Measurements from ENCODE around the gene TTLL1. TPM values are rescaled to one million over a fixed set of nuclear protein-coding genes. Genes with fewer than 3 reads are reported as not detected.
A peak's percentile ranks its signal among the peaks of the same experiment; 100 is the strongest.

TTLL1 gene
- total RNA-seq, 1 experiment from 2014 or later, result 5.5 TPM

DNA sequence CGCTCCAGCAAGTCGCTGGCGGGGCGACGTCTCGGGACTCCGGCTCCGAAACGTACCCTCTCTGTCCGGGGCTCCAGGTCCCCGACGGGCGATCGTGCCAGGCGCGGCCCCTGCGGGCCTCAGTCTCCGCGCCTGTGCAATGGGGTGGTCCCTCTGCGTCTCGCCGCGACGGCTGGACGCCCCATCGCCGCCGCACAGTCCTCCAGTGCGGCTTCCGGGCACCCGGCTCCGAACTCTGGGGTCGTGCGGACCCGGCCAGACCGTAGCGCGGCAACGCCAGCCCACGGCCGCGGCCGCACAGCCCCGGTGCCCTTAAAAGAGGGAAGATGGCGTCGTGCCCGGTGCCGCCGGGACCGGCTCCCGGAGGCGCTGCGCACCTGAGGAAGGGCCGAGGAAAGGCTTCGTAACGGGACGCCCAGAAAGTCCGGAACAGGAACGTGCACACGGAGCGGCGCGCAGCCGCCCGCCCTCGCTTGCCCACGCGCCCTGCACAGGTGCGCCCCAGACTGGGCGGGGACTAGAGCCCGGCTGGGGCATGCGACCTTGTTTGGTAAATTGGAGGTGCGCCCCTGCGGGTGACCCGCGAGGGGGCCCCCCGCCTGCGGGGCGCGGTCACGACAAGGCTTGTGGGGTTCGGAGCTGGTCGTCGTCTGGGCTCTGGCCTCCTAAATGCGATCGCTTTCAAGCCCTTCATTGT, 21.9 kb upstream of the TTLL1 start (continued):
- TF ChIP-seq, protein P1, sequence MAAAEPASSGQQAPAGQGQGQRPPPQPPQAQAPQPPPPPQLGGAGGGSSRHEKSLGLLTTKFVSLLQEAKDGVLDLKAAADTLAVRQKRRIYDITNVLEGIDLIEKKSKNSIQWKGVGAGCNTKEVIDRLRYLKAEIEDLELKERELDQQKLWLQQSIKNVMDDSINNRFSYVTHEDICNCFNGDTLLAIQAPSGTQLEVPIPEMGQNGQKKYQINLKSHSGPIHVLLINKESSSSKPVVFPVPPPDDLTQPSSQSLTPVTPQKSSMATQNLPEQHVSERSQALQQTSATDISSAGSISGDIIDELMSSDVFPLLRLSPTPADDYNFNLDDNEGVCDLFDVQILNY (CRISPR knock-in tag; IDR thresholded peaks at IDR 0.05), result no peak
- no peak for TF ChIP-seq ZNF671 (CRISPR knock-in tag; IDR thresholded peaks at IDR 0.05)
- TF ChIP-seq, protein P2, sequence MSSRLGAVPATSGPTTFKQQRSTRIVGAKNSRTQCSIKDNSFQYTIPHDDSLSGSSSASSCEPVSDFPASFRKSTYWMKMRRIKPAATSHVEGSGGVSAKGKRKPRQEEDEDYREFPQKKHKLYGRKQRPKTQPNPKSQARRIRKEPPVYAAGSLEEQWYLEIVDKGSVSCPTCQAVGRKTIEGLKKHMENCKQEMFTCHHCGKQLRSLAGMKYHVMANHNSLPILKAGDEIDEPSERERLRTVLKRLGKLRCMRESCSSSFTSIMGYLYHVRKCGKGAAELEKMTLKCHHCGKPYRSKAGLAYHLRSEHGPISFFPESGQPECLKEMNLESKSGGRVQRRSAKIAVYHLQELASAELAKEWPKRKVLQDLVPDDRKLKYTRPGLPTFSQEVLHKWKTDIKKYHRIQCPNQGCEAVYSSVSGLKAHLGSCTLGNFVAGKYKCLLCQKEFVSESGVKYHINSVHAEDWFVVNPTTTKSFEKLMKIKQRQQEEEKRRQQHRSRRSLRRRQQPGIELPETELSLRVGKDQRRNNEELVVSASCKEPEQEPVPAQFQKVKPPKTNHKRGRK (CRISPR knock-in tag; IDR thresholded peaks at IDR 0.05; ENCODE audit: borderline replicate concordance), result no peak
- TF ChIP-seq, protein P3, sequence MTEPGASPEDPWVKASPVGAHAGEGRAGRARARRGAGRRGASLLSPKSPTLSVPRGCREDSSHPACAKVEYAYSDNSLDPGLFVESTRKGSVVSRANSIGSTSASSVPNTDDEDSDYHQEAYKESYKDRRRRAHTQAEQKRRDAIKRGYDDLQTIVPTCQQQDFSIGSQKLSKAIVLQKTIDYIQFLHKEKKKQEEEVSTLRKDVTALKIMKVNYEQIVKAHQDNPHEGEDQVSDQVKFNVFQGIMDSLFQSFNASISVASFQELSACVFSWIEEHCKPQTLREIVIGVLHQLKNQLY (CRISPR knock-in tag; IDR thresholded peaks at IDR 0.05), result no peak
- no peak for TF ChIP-seq CBFB (CRISPR knock-in tag; IDR thresholded peaks at IDR 0.05; ENCODE audit: low read depth)
- no peak for TF ChIP-seq ZNF396 (CRISPR knock-in tag; IDR thresholded peaks at IDR 0.05; ENCODE audit: borderline replicate concordance)
- TF ChIP-seq ETV6 (CRISPR knock-in tag; IDR thresholded peaks at IDR 0.05), result no peak
- no peak for TF ChIP-seq PRRX2 (CRISPR knock-in tag; IDR thresholded peaks at IDR 0.05)
- TF ChIP-seq, protein P4, sequence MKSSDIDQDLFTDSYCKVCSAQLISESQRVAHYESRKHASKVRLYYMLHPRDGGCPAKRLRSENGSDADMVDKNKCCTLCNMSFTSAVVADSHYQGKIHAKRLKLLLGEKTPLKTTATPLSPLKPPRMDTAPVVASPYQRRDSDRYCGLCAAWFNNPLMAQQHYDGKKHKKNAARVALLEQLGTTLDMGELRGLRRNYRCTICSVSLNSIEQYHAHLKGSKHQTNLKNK (CRISPR knock-in tag; IDR thresholded peaks at IDR 0.05), result no peak
- no peak for TF ChIP-seq ZNF263 (CRISPR knock-in tag; IDR thresholded peaks at IDR 0.05; ENCODE audit: low read depth)
- no peak for TF ChIP-seq ZNF138 (CRISPR knock-in tag; conservative IDR thresholded peaks at IDR 0.05)
- no peak for TF ChIP-seq ZNF121 (CRISPR knock-in tag; IDR thresholded peaks at IDR 0.05)
- TF ChIP-seq, protein P5, sequence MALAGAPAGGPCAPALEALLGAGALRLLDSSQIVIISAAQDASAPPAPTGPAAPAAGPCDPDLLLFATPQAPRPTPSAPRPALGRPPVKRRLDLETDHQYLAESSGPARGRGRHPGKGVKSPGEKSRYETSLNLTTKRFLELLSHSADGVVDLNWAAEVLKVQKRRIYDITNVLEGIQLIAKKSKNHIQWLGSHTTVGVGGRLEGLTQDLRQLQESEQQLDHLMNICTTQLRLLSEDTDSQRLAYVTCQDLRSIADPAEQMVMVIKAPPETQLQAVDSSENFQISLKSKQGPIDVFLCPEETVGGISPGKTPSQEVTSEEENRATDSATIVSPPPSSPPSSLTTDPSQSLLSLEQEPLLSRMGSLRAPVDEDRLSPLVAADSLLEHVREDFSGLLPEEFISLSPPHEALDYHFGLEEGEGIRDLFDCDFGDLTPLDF (CRISPR knock-in tag; IDR thresholded peaks at IDR 0.05), result no peak
- TF ChIP-seq, protein P6, sequence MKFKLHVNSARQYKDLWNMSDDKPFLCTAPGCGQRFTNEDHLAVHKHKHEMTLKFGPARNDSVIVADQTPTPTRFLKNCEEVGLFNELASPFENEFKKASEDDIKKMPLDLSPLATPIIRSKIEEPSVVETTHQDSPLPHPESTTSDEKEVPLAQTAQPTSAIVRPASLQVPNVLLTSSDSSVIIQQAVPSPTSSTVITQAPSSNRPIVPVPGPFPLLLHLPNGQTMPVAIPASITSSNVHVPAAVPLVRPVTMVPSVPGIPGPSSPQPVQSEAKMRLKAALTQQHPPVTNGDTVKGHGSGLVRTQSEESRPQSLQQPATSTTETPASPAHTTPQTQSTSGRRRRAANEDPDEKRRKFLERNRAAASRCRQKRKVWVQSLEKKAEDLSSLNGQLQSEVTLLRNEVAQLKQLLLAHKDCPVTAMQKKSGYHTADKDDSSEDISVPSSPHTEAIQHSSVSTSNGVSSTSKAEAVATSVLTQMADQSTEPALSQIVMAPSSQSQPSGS (CRISPR knock-in tag; IDR thresholded peaks at IDR 0.05; ENCODE audit: borderline replicate concordance, low read depth), result no peak
- no peak for TF ChIP-seq OVOL2 (CRISPR knock-in tag; IDR thresholded peaks at IDR 0.05; ENCODE audit: borderline replicate concordance)
- TF ChIP-seq GTF2I (CRISPR knock-in tag; conservative IDR thresholded peaks at IDR 0.05), result 0 out of 2 replicates have a peak, but pooled peaks have one; percentile 62
- TF ChIP-seq FOXJ3 (CRISPR knock-in tag; IDR thresholded peaks at IDR 0.05; ENCODE audit: borderline replicate concordance), result no peak
- TF ChIP-seq, protein P7, sequence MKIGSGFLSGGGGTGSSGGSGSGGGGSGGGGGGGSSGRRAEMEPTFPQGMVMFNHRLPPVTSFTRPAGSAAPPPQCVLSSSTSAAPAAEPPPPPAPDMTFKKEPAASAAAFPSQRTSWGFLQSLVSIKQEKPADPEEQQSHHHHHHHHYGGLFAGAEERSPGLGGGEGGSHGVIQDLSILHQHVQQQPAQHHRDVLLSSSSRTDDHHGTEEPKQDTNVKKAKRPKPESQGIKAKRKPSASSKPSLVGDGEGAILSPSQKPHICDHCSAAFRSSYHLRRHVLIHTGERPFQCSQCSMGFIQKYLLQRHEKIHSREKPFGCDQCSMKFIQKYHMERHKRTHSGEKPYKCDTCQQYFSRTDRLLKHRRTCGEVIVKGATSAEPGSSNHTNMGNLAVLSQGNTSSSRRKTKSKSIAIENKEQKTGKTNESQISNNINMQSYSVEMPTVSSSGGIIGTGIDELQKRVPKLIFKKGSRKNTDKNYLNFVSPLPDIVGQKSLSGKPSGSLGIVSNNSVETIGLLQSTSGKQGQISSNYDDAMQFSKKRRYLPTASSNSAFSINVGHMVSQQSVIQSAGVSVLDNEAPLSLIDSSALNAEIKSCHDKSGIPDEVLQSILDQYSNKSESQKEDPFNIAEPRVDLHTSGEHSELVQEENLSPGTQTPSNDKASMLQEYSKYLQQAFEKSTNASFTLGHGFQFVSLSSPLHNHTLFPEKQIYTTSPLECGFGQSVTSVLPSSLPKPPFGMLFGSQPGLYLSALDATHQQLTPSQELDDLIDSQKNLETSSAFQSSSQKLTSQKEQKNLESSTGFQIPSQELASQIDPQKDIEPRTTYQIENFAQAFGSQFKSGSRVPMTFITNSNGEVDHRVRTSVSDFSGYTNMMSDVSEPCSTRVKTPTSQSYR (CRISPR knock-in tag; IDR thresholded peaks at IDR 0.05), result no peak
- no peak for TF ChIP-seq NR3C1 (CRISPR knock-in tag; conservative IDR thresholded peaks at IDR 0.05; ENCODE audit: low read depth)
- TF ChIP-seq HMGA2 (CRISPR knock-in tag; IDR thresholded peaks at IDR 0.05), result no peak
- TF ChIP-seq TP53 (CRISPR knock-in tag; IDR thresholded peaks at IDR 0.05), result no peak
- peak; percentile 70; the same call in 1 of the 2 replicates for TF ChIP-seq FOXP1 (CRISPR knock-in tag; IDR thresholded peaks at IDR 0.05; ENCODE audit: borderline replicate concordance)
- TF ChIP-seq TCF7 (CRISPR knock-in tag; IDR thresholded peaks at IDR 0.05; ENCODE audit: low read depth), result no peak
- no peak for TF ChIP-seq GABPB1 (CRISPR knock-in tag; IDR thresholded peaks at IDR 0.05)
- TF ChIP-seq, protein P8, sequence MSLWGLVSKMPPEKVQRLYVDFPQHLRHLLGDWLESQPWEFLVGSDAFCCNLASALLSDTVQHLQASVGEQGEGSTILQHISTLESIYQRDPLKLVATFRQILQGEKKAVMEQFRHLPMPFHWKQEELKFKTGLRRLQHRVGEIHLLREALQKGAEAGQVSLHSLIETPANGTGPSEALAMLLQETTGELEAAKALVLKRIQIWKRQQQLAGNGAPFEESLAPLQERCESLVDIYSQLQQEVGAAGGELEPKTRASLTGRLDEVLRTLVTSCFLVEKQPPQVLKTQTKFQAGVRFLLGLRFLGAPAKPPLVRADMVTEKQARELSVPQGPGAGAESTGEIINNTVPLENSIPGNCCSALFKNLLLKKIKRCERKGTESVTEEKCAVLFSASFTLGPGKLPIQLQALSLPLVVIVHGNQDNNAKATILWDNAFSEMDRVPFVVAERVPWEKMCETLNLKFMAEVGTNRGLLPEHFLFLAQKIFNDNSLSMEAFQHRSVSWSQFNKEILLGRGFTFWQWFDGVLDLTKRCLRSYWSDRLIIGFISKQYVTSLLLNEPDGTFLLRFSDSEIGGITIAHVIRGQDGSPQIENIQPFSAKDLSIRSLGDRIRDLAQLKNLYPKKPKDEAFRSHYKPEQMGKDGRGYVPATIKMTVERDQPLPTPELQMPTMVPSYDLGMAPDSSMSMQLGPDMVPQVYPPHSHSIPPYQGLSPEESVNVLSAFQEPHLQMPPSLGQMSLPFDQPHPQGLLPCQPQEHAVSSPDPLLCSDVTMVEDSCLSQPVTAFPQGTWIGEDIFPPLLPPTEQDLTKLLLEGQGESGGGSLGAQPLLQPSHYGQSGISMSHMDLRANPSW (CRISPR knock-in tag; conservative IDR thresholded peaks at IDR 0.05; ENCODE audit: low read depth), result no peak
- TF ChIP-seq RELA (CRISPR knock-in tag; IDR thresholded peaks at IDR 0.05; ENCODE audit: borderline replicate concordance), result no peak
- TF ChIP-seq, protein P9, sequence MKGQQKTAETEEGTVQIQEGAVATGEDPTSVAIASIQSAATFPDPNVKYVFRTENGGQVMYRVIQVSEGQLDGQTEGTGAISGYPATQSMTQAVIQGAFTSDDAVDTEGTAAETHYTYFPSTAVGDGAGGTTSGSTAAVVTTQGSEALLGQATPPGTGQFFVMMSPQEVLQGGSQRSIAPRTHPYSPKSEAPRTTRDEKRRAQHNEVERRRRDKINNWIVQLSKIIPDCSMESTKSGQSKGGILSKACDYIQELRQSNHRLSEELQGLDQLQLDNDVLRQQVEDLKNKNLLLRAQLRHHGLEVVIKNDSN (CRISPR knock-in tag; IDR thresholded peaks at IDR 0.05), result no peak
- TF ChIP-seq EMX1 (CRISPR knock-in tag; IDR thresholded peaks at IDR 0.05), result no peak
